ENCODE results near the gene MLLT10.
A peak's percentile ranks its signal among the peaks of the same experiment; 100 is the strongest.
"Not testable (repeated sequence)": the region's sequence is repeated elsewhere in the genome, so short reads cannot be mapped to it uniquely, and the experiment has no call there.

The MLLT10 gene

DNA sequence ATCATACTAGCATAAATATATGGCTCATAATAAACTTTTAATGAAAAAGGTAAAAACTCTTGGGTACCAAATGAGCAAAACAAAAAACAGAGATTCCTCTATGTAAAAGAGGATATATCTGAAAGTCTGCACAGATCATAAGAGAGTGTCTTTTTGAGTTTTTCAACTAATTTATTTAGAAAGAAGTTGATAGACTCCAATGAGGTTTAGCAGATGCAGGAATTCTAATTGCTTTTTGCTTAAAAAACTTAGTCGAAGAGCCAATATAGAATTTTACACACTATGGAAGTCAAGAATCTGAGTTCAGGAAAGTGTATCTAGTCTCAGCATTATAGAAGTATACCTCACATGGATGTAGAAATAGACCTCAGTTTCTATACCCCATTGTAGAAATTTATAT, 3.4 kb upstream of the MLLT10 start:
- Histone ChIP-seq H3K27ac (ENCODE audit: low read length) (peak overlapping the region; percentile 20), H3K4me1 (ENCODE audit: control insufficient read depth, insufficient read depth, low read length) (peaks cover 6% of the 10 kb centered on the region), H3K4me3 (ENCODE audit: low read length in 2 of 2) (no peak overlapping the region), H3K9ac (ENCODE audit: low read length in 2 of 2) (no peak overlapping the region), H3K36me3 (ENCODE audit: control insufficient read depth in 2 of 2, insufficient read depth in 2 of 2, low read length in 2 of 2) (no peaks in the 10 kb centered on the region), H3K27me3 (ENCODE audit: control insufficient read depth in 1 of 2, insufficient read depth in 2 of 2, low read length in 2 of 2) (no peaks in the 10 kb centered on the region), H3K9me3 (ENCODE audit: control insufficient read depth in 2 of 2, low read length in 2 of 2) (no peaks in the 10 kb centered on the region)

DNA sequence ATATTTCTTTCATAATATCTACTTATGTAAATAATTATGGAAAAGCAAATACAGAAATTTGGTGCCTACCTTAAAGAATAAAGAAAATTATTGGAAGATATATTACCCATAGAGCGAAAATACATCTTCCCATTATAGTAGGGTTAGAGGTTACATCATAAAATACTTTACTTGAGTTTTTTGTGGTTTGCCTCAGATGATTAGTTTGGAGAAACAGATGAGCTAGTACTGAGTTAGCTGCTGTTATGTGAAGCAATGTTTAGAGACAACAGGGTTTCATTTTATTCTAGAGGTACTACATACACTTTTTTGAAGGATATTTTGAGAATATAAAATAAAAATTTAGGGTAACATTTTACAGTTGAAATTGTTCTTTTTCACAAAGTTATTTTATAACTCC, 2.9 kb upstream of the MLLT10 start:
- peak overlapping the region in 1 of 2 donors; percentile 44 for H3K9ac ChIP-seq (ENCODE audit: low read length in 2 of 2)
- H3K36me3 ChIP-seq (ENCODE audit: control insufficient read depth in 2 of 2, insufficient read depth in 2 of 2, low read length in 2 of 2), result no peaks in the 10 kb centered on the region
- peaks cover 9% of the 10 kb centered on the region for H3K4me1 ChIP-seq (ENCODE audit: control insufficient read depth, insufficient read depth, low read length)
- no peaks in the 10 kb centered on the region for H3K9me3 ChIP-seq (ENCODE audit: control insufficient read depth in 2 of 2, low read length in 2 of 2)
- H3K4me3 ChIP-seq (ENCODE audit: low read length in 2 of 2), result no peak overlapping the region
- H3K27ac ChIP-seq (ENCODE audit: low read length), result peak overlapping the region; percentile 20
- H3K27me3 ChIP-seq (ENCODE audit: control insufficient read depth in 1 of 2, insufficient read depth in 2 of 2, low read length in 2 of 2), result no peaks in the 10 kb centered on the region

DNA sequence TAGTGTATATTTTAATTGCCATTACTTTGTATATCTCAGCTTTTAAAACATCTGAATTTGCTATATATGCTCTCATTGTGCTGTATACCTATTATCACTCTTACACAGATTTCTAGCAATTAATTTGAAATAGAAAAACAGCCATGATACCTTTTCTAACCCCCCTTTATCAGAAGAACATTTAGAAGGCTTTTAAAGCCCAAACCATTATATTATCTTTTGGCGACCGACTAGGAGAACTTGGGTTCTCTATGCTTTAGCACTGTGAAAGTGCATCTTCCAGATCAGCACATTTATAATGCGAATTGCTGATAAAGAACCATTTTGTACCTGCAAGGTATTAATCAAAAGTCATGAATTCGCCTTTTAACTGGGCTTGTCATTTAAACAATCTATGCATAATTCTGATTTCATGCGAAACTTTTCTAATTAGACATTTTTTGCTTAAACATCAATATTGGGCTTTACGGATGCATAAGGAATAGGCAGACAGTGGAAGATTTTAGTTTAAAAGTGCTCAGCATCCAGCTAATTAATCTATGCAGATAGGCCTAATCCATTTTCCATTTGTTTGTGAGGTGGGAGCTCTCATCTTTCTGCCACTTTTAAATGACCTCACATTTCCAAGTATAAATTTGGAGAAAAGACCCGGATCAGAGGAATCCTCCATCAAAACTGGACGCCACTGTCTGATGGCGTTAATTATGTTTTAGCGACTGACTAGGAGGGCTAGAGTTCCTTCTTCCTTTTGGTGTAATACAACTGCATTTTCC, 1.2 kb upstream of the MLLT10 start:
- peak overlapping the region; percentile 94 for H3K27ac ChIP-seq (ENCODE audit: low read length)
- H3K9ac ChIP-seq (ENCODE audit: low read length in 2 of 2), result peak overlapping the region; percentile 76 to 89
- H3K36me3 ChIP-seq (ENCODE audit: control insufficient read depth in 2 of 2, insufficient read depth in 2 of 2, low read length in 2 of 2), result peaks cover 0 to 2% of the 10 kb centered on the region in 2 donors

DNA sequence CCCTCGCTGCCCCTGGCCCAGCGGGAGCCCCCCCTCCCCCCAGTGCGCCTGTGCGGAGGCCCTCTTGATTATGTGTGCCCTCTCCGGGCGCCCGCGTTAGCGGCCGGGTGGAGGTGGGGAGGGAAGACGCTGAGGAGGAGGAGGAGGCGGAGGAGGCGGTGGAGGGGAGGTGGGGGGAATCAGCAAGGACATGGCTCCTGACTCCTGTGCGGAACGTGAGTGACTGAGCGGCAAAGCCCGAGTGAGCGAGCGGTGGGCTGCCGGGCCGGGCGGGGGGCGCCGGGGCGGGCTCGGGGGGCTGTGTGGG, 201 bp downstream of the MLLT10 start:
- peaks cover 6% of the 10 kb centered on the region for H3K4me1 ChIP-seq (ENCODE audit: control insufficient read depth, insufficient read depth, low read length)
- no peak overlapping the region for H3K9ac ChIP-seq (ENCODE audit: low read length in 2 of 2)
- H3K36me3 ChIP-seq (ENCODE audit: control insufficient read depth in 2 of 2, insufficient read depth in 2 of 2, low read length in 2 of 2), result peaks cover 0 to 4% of the 10 kb centered on the region in 2 donors
- H3K27ac ChIP-seq (ENCODE audit: low read length), result peak overlapping the region; percentile 12
- no peaks in the 10 kb centered on the region for H3K9me3 ChIP-seq (ENCODE audit: control insufficient read depth in 2 of 2, low read length in 2 of 2)
- H3K4me3 ChIP-seq (ENCODE audit: low read length in 2 of 2), result peak overlapping the region; percentile 63 to 79
- H3K27me3 ChIP-seq (ENCODE audit: control insufficient read depth in 1 of 2, insufficient read depth in 2 of 2, low read length in 2 of 2), result no peaks in the 10 kb centered on the region

More for the DNA sequence above, 1.2 kb upstream of the MLLT10 start:
- H3K4me1 ChIP-seq (ENCODE audit: control insufficient read depth, insufficient read depth, low read length), result peaks cover 9% of the 10 kb centered on the region
- H3K9me3 ChIP-seq (ENCODE audit: control insufficient read depth in 2 of 2, low read length in 2 of 2), result no peaks in the 10 kb centered on the region
- peak overlapping the region; percentile 77 to 79 for H3K4me3 ChIP-seq (ENCODE audit: low read length in 2 of 2)
- no peaks in the 10 kb centered on the region for H3K27me3 ChIP-seq (ENCODE audit: control insufficient read depth in 1 of 2, insufficient read depth in 2 of 2, low read length in 2 of 2)

DNA sequence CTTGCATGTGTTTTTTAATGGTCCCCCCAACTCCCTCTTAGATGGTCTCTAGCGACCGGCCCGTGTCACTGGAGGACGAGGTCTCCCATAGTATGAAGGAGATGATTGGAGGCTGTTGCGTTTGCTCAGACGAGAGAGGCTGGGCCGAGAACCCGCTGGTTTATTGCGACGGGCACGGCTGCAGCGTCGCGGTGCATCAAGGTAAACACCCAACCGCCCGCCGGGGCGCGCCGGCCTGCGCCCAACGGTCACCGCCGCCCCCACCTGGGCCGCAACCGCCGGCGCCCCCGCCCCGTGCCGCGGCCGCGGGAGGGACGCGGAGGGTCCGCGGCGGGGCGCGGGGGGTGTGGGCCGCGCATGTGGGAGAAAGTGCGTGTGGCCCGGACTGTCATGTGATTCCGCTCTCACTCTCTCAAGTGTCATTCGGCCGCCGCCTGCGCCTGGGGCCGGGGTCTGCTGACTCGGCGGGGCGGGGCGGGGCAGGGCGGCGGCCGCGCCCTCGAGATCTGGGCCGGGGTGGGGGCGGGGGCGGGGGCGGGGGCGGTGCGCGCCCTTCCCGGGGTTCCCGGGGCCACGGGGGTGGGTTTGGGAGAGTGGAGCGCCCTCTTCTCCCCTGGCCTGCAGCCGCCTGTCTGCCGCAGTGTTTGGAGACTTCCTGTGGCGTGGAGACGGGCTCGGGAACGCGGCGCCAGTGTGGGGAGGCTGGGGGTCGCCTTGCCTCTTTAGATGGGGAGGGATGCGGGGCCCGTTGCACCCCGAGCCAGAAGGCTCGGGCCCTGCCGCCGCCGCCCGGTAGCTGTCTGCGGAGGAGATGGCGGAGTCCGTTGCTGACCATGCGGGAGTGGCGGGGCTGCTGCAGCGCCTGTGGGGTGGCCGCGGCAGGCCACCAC, 817 bp downstream of the MLLT10 start:
- peak overlapping the region; percentile 63 to 79 for H3K4me3 ChIP-seq (ENCODE audit: low read length in 2 of 2)
- peaks cover 6% of the 10 kb centered on the region for H3K4me1 ChIP-seq (ENCODE audit: control insufficient read depth, insufficient read depth, low read length)
- H3K27me3 ChIP-seq (ENCODE audit: control insufficient read depth in 1 of 2, insufficient read depth in 2 of 2, low read length in 2 of 2), result no peaks in the 10 kb centered on the region
- no peaks in the 10 kb centered on the region for H3K9me3 ChIP-seq (ENCODE audit: control insufficient read depth in 2 of 2, low read length in 2 of 2)
- H3K36me3 ChIP-seq (ENCODE audit: control insufficient read depth in 2 of 2, insufficient read depth in 2 of 2, low read length in 2 of 2), result peaks cover 0 to 4% of the 10 kb centered on the region in 2 donors
- peak overlapping the region; percentile 39 to 42 for H3K9ac ChIP-seq (ENCODE audit: low read length in 2 of 2)
- H3K27ac ChIP-seq (ENCODE audit: low read length), result peak overlapping the region; percentile 55

DNA sequence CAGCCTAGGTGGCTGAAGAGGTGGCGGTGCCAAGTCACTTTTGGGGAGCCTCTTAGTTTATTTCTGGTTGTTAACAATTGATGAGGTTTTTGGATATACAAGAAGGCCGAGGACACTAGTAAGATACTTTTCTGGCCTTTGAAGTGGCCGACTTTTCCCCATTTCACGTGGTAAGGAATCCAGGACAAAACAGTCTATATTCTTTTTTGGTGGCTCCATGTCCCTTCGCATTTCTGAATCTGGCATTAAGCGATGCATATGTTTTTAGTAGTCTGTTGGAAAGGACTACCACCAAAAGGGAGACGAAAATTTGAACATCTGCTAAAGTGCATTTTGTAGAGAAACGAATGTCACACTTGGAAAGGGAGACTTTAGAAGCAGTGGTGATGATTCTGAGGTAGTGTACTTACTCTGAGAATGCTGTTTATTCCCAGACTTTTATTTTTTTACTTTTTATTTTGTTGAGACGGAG, 1.5 kb downstream of the MLLT10 start:
- peaks cover 0 to 9% of the 10 kb centered on the region in 2 donors for H3K36me3 ChIP-seq (ENCODE audit: control insufficient read depth in 2 of 2, insufficient read depth in 2 of 2, low read length in 2 of 2)
- peak overlapping the region; percentile 44 to 74 for H3K4me3 ChIP-seq (ENCODE audit: low read length in 2 of 2)
- H3K27ac ChIP-seq (ENCODE audit: low read length), result peak overlapping the region; percentile 55
- H3K9ac ChIP-seq (ENCODE audit: low read length in 2 of 2), result peak overlapping the region; percentile 39 to 42
- no peaks in the 10 kb centered on the region for H3K9me3 ChIP-seq (ENCODE audit: control insufficient read depth in 2 of 2, low read length in 2 of 2)
- no peaks in the 10 kb centered on the region for H3K27me3 ChIP-seq (ENCODE audit: control insufficient read depth in 1 of 2, insufficient read depth in 2 of 2, low read length in 2 of 2)
- peaks cover 6% of the 10 kb centered on the region for H3K4me1 ChIP-seq (ENCODE audit: control insufficient read depth, insufficient read depth, low read length)

DNA sequence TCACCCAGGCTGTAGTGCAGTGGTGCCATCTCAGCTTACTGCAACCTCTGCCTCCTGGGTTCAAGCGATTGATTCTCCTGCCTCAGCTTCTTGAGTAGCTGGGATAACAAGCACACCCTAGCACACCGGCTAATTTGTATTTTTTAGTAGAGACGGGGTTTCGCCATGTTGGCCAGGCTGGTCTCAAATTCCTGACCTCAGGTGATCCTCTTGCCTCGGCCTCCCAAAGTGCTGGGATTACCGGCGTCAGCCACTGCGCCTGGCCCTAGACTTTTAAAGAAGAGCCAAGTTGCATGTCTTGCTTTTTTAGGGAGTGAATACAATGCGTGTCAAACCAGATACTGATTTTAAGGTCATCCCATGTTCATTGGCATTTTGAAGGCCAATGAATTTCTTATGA, 1.9 kb downstream of the MLLT10 start:
- H3K27me3 ChIP-seq (ENCODE audit: control insufficient read depth in 1 of 2, insufficient read depth in 2 of 2, low read length in 2 of 2); H3K4me3 ChIP-seq (ENCODE audit: low read length in 2 of 2); H3K9me3 ChIP-seq (ENCODE audit: control insufficient read depth in 2 of 2, low read length in 2 of 2); H3K27ac ChIP-seq (ENCODE audit: low read length); H3K36me3 ChIP-seq (ENCODE audit: control insufficient read depth in 2 of 2, insufficient read depth in 2 of 2, low read length in 2 of 2); H3K9ac ChIP-seq (ENCODE audit: low read length in 2 of 2); H3K4me1 ChIP-seq (ENCODE audit: control insufficient read depth, insufficient read depth, low read length): not testable (repeated sequence)

DNA sequence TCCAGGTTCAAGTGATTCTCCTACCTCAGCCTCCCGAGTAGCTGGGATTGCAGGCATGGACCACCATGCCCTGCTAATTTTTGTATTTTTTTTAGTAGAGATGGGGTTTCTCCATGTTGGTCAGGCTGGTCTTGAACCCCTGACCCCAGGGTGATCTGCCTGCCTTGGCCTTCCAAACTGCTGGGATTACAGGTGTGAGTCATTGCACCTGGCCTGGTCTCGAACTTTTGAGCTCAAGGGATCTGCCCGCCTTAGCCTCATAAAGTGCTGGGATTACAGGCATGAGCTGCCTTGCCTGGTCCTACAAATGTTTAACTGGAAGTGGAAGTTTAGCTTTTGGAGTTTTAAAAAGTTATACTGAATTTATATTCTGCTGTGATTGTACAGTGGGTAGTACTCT, 2.8 kb downstream of the MLLT10 start:
- peaks cover 6% of the 10 kb centered on the region for H3K4me1 ChIP-seq (ENCODE audit: control insufficient read depth, insufficient read depth, low read length)
- H3K36me3 ChIP-seq (ENCODE audit: control insufficient read depth in 2 of 2, insufficient read depth in 2 of 2, low read length in 2 of 2), result peaks cover 3 to 14% of the 10 kb centered on the region in 2 donors
- H3K27me3 ChIP-seq (ENCODE audit: control insufficient read depth in 1 of 2, insufficient read depth in 2 of 2, low read length in 2 of 2), result no peaks in the 10 kb centered on the region
- H3K9ac ChIP-seq (ENCODE audit: low read length in 2 of 2), result no peak overlapping the region
- H3K4me3 ChIP-seq (ENCODE audit: low read length in 2 of 2), result no peak overlapping the region
- no peaks in the 10 kb centered on the region for H3K9me3 ChIP-seq (ENCODE audit: control insufficient read depth in 2 of 2, low read length in 2 of 2)
- H3K27ac ChIP-seq (ENCODE audit: low read length), result no peak overlapping the region

DNA sequence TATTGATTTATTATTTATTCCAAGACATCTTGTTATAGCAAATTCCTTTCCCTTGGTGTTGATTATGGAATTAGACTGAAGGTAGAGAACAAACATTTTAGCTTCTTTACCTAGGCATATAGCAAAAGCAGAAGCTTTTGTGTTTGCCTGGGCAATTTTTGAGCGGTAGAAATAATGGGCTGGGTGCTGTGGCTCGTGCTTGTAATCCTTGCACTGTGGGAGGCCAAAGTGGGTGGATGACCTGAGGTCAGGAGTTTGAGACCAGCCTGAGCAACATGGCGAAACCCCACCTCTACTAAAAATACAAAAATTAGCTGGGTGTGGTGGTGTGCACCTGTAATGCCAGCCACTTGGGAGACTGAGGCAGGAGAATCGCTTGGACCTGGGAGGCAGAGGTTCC, 6.7 kb downstream of the MLLT10 start:
- H3K36me3 ChIP-seq (ENCODE audit: control insufficient read depth in 2 of 2, insufficient read depth in 2 of 2, low read length in 2 of 2), result peaks cover 14 to 26% of the 10 kb centered on the region in 2 donors
- H3K27ac ChIP-seq (ENCODE audit: low read length), result not testable (repeated sequence)

DNA sequence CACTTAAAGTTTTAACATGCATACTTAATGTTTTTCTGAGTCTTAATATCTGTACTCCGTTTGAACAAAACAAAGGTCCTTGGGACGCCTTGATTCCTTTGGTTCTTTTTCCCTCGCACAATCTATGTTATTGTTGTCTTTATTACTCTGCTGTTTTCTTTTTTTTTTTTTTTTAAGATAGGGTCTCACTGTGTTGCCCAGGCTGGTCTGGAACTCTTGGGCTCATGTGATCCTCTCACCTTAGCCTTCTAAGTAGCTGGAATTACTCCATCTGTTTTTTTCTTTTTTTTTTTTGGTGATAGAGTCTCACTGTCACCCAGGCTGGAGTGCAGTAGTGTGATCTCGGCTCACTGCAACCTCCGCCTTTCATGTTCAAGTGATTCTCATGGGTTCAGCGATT, 13.2 kb downstream of the MLLT10 start:
- no peaks in the 10 kb centered on the region for H3K27me3 ChIP-seq (ENCODE audit: control insufficient read depth in 1 of 2, insufficient read depth in 2 of 2, low read length in 2 of 2)
- H3K9me3 ChIP-seq (ENCODE audit: control insufficient read depth in 2 of 2, low read length in 2 of 2), result no peaks in the 10 kb centered on the region
- peaks cover 18% of the 10 kb centered on the region in 2 donors for H3K36me3 ChIP-seq (ENCODE audit: control insufficient read depth in 2 of 2, insufficient read depth in 2 of 2, low read length in 2 of 2)
- H3K9ac ChIP-seq (ENCODE audit: low read length in 2 of 2), result no peak overlapping the region
- no peak overlapping the region for H3K27ac ChIP-seq (ENCODE audit: low read length)
- no peaks in the 10 kb centered on the region for H3K4me1 ChIP-seq (ENCODE audit: control insufficient read depth, insufficient read depth, low read length)
- no peak overlapping the region for H3K4me3 ChIP-seq (ENCODE audit: low read length in 2 of 2)

More for the DNA sequence above, 6.7 kb downstream of the MLLT10 start:
- not testable (repeated sequence) for H3K9ac ChIP-seq (ENCODE audit: low read length in 2 of 2); H3K4me1 ChIP-seq (ENCODE audit: control insufficient read depth, insufficient read depth, low read length); H3K4me3 ChIP-seq (ENCODE audit: low read length in 2 of 2); H3K27me3 ChIP-seq (ENCODE audit: control insufficient read depth in 1 of 2, insufficient read depth in 2 of 2, low read length in 2 of 2); H3K9me3 ChIP-seq (ENCODE audit: control insufficient read depth in 2 of 2, low read length in 2 of 2)
